UCSD-AML1 (cell line): ENCODE data around the gene VWC2L.

Experiments used
- DNase-seq: peaks from one replicate; lab custom pipeline; 2025; ENCODE audit not compliant: unreplicated experiment; lab: John Stamatoyannopoulos, UW

VWC2L gene

DNA sequence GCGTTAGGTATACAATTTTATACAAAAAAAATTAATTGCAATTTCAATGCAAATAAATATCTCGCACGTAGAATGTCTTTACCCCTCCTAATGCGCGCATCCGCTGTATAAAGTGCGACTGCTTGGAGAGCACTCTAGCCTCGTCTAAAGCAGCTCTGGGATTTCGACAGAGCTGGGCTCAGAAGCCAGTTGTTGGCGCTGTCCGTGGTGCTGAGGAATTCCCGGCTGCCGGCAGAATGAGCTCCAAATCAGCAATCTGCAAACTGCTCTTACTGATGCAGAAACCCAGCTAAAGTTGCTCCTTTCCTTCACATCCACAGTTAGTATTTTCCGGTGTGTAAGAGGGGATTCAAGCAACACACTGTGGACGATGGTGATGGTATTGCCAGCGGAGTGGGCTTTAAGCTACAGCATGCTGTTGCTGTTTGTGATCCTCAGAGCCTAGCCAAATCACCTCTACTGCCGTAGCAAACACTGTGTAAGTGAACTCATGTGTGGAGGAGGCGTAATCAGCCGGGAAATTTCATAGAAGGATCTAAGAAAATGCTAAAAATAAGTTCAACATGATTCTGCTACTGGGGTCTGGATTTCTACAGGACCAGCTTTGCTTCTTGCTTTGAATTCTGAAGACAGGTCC, at the start of gene VWC2L:
Gene VWC2L, plus strand, starts transcription at position 137 of the 637 bp plus-strand sequence. CDS start 3,140 bp downstream, outside the sequence.
- DNase-seq: peak; percentile 64

DNA sequence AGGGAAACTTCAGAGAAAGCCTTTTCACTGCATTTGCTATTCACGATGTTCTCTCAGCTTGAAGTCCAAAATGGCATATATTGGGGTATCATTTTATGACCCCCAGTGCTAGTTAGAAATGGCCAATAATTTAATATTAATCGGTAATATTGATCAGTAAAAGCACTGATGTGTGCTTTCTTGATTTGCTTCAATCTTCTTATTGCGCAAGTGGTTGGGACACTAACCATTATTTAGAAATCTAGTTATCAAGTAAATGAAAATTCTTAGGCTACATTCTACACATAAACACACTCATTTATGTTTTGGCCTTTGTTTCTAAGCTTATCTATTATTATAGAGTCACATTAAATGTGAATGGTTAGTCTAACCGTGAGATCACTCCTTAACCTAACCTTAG, 49.7 kb upstream of the VWC2L start:
- DNase-seq: no peak

DNA sequence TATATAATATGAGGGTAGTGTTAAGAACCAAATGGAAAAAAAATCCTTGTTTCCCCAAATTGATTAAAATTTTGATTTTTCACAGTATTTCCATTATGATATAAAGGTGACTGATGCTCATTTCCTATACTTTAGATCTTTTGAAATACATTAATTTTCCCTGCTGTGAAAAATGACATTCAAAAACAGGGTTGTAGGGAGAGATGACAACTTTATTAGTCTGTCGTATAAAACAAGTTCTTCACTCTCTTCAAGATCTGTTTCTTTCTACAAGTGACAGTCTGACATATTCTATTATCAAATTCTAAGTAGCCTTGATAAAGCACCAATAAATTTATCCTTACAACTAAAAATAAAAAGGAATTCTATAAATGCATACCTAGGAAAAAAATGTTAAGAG, 45.3 kb upstream of the VWC2L start:
- DNase-seq: no peak

DNA sequence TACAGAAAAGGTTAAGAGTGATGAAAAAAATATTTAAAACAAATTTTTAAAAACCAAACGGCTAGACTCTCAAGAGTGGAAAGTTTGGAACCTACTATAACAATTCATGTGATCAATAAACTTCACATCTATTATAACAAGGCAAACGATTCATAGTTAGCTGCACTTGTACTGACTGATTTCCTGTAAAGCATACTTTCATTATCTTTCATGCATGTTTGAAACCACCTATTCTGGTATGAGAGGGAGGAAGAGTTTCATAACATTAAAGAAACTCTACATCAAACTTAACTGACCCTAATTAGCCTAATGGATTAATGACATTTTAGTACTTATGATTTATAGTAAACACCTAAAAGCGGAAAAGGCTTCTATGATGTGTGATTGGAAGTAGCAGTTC, 43.7 kb upstream of the VWC2L start:
- no peak for DNase-seq

DNA sequence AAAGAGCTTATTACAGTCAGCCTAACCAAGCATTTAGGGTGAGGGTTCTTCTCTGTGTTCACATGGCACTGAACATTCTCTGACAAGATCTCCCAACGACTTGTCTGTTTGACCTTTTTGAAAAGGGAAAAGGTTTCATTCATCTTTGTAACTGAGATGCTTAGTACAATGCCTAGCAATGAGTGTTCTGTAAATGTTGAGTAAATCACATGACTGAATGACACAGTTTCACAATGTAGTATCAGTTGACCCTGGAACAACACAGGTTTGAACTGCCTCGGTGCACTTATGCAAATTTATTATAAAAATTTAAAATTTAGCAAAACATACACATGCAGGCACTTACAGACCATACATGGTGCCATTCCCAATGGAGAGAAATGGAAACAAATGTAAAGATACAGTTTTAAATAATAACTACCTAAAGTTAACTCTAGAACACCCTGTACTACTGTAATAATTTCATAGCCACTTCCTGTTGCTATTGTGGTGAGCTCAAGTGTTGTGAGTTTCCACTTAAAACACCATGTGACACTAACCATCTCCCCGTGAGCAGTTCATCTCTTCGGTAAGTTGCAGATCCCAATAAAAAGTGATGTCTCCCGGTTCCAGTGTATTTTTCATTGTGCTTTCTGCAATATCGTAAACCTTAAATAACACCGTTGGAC, 34.1 kb upstream of the VWC2L start:
- DNase-seq: no peak

DNA sequence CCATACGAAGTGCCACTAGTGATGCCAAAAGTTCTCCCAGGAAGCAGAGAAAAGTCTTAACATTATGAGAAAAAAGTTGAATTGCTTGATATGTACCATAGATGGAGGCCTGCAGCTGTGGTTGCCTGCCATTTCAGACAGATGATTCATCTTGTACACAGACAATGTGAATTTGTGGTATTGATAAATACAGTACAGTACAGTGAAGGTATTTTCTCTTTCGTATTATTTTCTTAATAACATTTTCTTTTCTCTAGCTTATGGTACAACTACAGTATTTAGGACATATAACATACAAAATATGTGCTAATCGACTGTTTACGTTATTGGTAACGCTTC, 33.6 kb upstream of the VWC2L start:
- no peak for DNase-seq

DNA sequence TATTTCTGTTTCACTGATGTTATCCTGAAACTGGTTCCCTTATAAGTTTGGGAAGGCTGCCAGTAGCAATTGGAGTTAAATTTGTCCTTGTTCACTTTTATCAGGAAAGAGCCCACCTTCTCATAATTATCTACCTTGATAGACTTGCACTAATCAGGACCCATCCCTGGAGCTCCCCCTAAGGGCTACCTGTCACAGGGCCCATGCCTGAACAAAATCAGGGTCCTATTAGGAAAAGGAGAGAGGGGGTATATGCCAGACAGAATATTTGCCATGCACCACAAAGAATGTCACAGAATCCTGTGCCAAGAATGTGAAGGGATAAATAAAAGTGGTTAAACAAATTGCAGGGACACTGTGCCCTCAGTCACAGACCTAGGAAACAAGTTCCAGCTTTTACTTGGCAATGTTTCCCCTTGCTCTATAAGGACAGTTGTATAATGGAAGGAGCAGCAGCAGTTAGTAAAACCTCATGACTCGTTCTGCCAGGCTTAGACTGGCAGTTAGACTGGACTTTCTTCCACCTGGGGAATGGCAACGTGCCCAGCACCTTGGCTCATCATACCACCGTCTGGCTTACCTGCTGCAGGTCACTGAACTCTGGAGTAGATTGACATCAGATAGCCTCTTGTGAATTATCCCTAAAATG, 32.3 kb upstream of the VWC2L start:
- no peak for DNase-seq

DNA sequence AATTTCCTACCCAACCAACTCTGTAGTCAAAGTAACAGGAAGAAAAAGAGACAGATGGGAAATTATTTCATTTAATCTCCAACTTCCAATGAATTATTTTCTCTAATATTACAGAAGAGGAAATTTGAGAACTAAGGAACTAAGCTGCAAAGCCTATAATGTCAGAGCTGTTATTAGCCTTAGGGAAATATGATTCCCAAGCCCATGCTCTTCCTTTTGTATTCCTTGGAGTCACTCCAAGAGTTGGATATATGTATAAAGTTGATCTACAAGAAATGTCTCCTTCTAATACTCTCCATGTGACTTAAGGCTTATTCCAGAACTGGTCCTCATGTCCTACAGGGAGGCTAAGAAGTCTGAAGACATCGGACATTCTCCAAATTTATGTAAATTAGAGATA, 31.6 kb upstream of the VWC2L start:
- DNase-seq: no peak

DNA sequence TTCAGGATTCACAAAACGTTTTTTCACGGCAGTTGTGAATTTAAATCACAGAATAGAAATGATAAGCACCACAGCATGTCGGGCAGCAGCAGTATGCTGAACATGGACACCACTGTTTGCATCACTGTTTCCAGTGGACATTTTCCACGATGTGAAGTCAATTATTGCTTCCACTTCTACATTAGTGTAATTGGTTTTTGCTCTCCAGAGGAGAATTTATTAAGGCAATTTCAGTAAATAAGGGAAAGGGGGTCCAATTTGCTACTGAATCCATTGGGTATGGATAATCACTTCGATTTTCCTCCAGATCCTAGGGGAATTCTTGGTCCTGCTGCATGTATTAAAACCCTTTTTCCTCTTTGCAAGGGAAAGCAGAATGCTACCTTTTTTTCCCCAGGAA, 30.2 kb upstream of the VWC2L start:
- no peak for DNase-seq

DNA sequence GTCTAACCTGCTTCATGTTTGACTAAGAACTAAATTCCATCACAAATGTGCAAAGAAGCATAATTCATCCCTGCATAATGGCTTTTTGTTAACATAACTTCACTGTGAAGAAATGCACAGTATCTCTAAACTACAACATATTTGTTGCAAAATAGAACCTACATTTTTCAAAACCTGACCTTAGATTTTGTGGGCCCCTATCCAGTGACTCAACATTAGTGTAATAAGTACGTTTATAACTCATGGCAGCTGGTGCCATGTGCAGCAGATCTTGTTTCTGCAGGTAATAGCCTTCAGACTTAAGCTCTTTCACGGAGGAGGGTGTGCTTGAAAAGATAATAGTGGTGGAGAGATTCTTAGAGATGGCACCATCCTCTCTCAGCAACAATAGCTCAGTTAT, 28.6 kb upstream of the VWC2L start:
- DNase-seq: no peak

DNA sequence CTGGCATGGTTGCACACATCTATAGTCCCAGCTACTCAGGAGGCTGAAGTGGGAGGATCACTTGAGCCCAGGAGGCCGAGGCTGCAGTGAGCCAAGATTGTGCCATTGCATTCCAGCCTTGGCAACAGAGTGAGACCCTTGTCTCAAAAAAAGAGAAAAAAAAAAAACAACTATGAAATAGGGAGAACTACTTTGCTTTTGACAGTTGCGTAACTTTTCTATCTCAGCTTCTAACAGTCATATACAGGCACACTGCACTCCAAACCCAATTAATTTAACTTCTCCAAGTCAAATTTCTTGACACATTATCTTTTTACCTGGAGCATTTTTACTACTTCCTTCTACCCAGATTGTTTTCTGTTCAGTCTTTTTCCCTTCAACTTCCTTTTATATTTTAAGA, 24.1 kb upstream of the VWC2L start:
- no peak for DNase-seq

DNA sequence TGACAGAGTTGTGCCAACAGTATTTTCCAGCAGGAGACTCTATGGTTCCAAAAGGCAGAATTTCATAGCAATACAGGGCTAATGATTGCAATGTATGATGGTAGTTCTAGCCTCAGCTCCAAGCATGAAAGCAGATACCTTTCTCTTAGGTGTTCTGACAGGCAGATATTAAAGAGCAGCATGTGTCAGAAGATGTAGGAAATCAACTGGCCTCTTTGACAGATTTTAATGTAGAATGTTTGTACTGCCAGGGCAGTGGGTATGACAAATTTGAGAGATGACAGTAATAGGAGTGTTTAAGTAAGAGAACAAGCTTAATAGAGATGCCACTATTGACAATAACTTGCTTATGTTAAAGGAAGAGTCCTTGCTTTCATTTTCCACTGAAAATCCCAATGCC, 21.5 kb upstream of the VWC2L start:
- DNase-seq: no peak

DNA sequence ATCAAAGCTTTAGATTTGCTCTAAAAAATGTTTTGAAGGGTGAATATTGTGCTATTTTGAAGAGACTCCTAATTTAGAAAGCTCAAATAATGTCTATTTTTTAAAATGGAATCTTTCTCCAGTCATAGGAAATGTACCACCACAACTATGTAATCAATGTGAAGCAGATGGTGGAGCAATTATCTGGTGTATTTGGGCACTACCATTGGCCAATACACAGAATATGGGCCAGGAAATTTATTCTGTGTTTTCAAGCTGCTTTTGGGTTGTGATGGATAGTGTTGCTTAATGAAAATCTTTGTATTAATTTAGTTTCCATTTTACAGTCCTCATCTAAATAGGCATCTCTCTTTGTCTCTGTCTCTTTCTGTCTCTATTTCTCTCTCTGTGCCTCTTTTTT, 17.1 kb upstream of the VWC2L start:
- DNase-seq: no peak

DNA sequence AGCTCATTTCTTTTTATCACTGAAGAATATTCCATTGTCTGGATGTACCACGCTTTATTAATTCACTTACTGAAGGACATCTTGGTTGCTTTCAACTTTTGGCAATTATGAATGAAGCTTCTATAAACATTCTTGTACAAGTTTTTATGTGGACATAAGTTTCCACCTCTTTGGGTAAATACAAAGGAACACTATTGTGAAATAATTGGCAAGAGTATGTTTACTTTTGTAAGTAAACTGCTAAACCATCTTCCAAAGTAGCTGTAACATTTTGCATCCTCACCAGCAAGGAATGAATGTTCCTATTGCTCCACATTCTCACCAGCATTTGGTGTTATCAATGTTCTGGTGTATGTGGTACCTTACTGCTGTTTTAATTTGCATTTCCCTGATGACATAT, 15.8 kb upstream of the VWC2L start:
- DNase-seq: no peak

DNA sequence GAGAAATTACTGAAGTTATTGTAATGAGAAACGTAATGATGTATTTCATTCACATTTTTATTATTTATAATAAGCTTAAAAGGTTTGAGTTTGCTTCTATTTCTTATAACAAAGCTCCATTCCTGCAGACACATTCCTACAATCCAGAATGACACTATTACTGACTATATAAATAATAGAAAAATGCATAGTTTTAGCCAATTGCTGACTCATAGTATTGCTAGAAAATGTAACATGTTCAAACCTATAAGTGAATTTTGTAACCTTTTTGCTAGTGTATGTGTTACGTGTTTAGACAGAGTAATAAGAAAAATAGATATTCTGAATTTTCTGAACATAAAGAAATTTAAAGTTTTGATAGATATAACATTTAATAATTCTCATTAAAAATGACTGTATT, 9.3 kb upstream of the VWC2L start:
- no peak for DNase-seq

DNA sequence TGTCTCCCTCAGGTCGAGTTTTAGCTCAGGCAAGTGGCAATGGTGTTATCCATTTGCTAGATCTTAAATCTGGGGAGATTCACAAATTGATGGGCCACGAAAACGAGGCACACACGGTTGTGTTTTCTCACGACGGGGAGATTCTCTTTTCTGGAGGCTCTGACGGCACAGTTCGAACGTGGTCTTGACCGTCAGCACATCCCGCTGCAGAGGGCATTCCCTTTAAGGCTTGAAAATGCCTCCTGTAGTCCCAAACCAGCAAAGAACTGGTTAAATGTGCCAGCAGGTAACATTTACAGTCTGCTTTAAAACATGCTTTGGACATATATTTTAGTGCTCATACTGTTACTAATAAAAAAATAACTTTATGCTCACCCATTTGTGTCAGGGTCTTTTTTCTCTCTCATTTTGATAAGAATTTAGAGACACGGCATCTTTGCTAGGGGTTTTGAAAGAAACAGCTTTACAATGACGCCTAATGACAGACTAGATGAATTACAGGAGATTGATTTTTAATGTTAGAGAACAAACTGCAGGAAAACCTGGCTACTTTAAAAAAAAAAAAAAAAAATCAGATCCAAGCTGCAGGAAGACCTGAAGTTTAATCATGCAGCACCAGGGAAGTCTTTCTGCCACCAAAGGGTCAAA, 602 bp upstream of the VWC2L start:
- no peak for DNase-seq

DNA sequence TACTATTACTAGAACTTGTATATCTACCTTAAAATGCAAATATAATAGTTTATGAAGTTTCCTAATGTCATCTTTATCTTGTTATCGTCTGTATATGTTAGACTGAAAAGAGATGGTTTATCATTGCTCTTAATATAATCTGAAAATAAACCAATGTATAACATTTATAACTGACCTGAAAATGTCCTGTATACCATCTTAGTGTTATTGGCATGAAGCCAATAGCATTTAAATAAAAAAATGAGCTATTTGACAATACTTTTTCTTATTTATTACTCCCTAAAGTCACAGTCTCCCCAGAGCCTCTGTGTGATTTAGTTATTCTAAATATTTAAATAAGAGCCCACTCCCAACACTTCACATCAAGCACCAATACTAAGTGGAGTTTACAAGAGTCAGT, 1.8 kb downstream of the VWC2L start:
- DNase-seq: no peak

DNA sequence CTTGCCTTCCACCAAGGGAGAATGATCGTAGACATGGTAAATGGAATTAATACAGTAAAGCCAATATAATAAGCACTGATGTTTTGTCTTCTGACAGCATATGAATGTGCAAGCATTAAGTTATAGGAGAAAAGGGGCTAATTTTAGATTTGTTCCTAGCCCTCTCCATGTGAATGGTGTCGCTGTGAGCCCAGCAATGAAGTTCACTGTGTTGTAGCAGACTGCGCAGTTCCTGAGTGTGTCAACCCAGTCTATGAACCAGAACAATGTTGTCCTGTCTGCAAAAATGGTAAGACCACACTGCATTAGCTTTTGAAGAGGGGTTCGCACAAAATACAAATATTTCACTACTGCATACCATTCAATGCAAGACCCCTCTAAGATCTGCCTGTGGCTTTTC, 25.6 kb downstream of the VWC2L start:
- no peak for DNase-seq

DNA sequence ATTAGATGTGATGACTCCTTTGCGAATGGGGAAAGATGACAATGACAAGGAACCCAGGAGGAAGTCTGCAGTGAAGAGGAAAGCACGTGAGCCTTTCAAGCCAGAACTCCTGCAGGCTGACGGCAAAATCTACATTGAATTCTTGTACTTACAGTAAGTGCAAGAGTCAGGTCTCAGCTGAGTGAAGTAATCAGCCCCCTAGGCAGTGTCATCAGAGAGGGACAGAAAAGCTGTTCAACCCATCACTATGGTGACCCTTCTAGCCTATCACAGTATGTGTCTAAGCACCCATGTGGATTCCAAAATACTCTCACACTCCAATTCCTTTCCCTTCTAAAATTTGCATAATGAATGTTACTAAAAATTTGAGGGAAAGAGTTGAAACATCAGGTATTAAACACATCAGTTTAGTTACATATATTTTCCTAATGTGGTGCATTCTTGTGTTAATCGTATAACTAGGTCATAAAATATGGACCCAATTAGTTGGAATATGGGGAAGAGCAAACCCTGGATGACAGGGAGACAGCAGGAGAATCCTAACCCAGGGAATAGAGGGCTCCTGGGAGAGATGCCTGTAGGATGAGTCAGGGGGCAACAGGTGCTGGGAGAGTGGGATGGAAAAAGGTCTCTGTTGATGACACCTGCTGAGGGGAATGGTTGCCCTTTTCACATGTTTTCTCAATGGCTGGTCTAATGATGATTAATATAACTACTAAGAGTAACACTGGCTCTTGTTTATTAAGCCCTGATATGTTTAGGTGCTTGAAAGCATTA, 39.5 kb downstream of the VWC2L start:
- no peak for DNase-seq

DNA sequence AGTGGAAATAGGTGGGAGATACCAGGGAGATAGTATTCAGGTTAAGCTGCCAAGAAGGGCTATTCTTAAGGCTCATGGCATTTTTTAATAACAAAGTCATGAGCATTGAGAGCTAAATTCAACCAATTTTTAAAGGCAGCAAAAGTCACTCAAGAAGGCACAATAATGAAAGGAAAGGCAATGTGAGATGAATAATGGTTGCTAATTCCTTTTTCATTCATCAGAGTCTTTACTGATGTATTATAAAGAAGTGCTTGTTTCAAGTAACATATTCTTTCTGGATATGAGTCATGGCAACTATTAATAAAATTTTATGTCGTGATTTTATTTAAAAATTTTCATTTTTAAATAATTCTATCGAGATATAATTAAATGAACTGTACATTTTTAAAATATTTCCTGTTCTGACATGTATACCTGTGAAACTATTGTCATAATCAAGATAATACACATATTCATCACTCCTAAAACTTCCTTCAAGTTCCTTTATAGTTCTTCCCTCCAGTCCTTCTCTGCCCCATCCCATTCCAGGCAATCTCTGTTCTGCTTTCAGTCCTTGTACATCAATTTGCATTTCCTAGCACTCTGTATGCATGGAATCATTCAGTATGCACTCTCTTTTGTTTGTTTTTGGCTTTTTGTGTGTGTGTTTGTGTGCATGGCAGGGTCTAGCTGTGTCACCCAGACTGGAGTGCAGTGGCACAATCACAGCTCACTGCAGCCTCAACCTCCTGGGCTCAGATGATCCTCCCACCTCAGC, 40.8 kb downstream of the VWC2L start:
- DNase-seq: no peak
